Choroid plexus epithelial cell (primary cell): ENCODE data around the gene NUCB2.

Experiments
- DNase-seq: peaks from one replicate; pipeline ENCODE4 v3.0.0-alpha.2; 2010; ENCODE audit warnings: low read depth
- H3K4me3 ChIP-seq: 2 replicates; pipeline ENCODE4 v1.5.1; 2011; ENCODE audit warnings: low read depth, mild to moderate bottlenecking, control low read depth, low read length, moderate library complexity
- TF ChIP-seq, protein P1 (sequence below): conservative IDR thresholded peaks from 2 replicates; pipeline ENCODE4 v1.5.1; 2011; ENCODE audit warnings: low read depth, mild to moderate bottlenecking, control low read depth, inconsistent platforms, low read length, moderate library complexity

NUCB2 gene

DNA sequence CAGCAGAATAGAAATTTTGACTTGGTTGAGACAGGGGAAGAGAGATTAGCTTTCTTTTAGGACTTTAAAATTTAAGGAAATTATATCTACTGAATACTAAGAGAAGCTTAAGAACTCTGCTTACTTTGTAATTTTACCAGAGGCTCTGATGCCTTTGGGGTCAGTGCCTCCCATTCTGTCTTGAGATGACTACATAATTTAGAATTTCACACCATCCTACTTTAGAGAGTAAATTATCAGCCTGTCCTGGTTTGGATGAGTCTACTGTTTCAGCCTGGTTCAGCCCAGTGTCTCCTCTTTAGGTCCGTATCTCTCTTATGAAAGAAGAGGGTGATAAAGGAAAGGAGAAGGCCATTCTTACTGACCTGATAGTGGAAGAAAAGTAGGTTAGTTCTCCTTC, 9.8 kb downstream of the NUCB2 start:
- DNase-seq: no peak
- TF ChIP-seq, protein P1, sequence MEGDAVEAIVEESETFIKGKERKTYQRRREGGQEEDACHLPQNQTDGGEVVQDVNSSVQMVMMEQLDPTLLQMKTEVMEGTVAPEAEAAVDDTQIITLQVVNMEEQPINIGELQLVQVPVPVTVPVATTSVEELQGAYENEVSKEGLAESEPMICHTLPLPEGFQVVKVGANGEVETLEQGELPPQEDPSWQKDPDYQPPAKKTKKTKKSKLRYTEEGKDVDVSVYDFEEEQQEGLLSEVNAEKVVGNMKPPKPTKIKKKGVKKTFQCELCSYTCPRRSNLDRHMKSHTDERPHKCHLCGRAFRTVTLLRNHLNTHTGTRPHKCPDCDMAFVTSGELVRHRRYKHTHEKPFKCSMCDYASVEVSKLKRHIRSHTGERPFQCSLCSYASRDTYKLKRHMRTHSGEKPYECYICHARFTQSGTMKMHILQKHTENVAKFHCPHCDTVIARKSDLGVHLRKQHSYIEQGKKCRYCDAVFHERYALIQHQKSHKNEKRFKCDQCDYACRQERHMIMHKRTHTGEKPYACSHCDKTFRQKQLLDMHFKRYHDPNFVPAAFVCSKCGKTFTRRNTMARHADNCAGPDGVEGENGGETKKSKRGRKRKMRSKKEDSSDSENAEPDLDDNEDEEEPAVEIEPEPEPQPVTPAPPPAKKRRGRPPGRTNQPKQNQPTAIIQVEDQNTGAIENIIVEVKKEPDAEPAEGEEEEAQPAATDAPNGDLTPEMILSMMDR: no peak
- no peak overlapping the region for H3K4me3 ChIP-seq

DNA sequence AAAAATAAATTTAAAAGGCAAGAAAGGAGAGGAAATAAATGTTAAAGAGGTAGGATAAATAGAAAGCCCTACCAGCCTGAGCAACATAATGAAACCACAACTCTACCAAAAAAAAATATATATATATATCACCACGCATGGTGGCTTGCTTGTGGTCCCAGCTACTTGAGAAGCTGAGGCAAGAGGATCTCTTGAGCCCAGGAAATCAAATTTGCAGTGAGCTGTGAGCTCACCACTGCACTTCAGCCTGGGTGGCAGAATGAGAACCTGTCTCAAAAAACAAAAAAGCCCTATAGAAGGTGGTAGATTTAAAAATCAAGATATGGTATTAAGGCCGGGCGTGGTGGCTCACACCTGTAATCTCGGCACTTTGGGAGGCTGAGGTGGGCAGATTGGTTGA, 10.5 kb downstream of the NUCB2 start:
- DNase-seq: no peak
- TF ChIP-seq, protein P1: no peak
- H3K4me3 ChIP-seq: no peak overlapping the region

DNA sequence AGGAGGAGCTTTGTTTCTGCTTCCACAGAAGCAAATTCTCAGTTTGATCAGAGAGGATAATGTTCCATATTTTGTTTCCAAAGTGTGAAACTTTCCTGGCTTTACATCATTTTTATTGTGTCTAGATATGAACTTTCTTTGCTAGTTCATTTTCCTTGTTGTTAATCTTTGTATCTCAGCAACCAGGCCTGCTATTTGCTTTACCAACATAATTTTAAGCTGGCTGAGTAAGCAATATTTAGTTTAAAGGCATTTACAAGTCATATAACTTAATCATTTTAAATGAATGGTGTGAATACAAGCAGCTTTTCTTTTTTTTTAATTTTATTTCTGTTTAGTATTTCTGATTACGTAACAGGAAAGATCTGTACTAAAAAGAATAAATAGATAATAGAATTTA, 15.2 kb downstream of the NUCB2 start:
- no peak for DNase-seq
- H3K4me3 ChIP-seq: no peak overlapping the region
- TF ChIP-seq, protein P1: no peak

GRCh38 chr11:17293311-17293710, 16.8 kb downstream of the NUCB2 start:
- no peak for DNase-seq
- no peak overlapping the region for H3K4me3 ChIP-seq
- TF ChIP-seq, protein P1: no peak

- no peak overlapping the region for H3K4me3 ChIP-seq
- TF ChIP-seq, protein P1: no peak
- no peak for DNase-seq
Measured at GRCh38 chr11:17294033-17294432, 17.5 kb downstream of the NUCB2 start.

DNA sequence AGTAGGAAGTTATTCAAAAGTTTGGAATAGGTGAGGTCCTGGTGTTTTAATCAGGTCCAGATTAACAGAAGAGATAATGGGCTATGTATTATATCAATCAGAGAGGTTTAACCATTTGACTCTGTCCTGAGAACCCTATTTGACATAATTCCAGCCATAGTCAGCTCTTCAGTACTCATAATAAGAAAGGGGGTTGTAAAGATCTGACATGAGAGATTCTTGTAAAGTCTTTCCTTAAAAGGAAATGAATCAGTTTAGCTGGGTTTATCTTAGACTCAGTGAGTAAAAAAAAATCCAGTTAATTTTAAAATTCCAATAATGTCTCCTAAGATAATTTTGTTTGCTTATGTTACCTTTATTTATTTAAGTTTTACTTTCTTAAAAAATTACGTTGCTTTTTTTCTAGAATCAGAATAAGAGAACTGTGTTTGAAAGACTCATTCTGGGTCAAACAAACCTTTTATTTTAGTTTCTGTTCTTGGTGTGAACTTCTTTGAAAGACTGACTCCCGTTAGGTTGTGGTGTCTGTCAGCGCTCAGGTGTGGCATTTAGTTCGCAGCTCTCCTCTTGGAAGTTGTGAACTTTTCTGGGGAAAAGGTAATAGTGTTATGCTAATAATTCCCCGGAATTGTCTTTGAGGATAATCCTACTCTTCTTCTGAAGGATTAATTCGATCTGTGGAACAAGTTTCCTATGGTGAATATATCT, 20.5 kb downstream of the NUCB2 start:
- DNase-seq: no peak
- TF ChIP-seq, protein P1: no peak
- no peak overlapping the region for H3K4me3 ChIP-seq

- TF ChIP-seq, protein P1: no peak
- no peak for DNase-seq
- no peak overlapping the region for H3K4me3 ChIP-seq
Measured at GRCh38 chr11:17298302-17298701, 21.8 kb downstream of the NUCB2 start.
